ENCODE data around the gene MCC.

- TF ChIP-seq SP3 (tag by site-specific recombination; IDR thresholded peaks at IDR 0.05) (no peak), CTCF (tag by site-specific recombination; IDR thresholded peaks at IDR 0.05) (no peak), REST (tag by site-specific recombination; IDR thresholded peaks at IDR 0.05) (no peak), ZNF23 (tag by site-specific recombination; IDR thresholded peaks at IDR 0.05; ENCODE audit: borderline replicate concordance) (no peak), ZNF148 (tag by site-specific recombination; IDR thresholded peaks at IDR 0.05; ENCODE audit: borderline replicate concordance) (no peak), ZBTB44 (tag by site-specific recombination; IDR thresholded peaks at IDR 0.05) (no peak), ZBTB6 (tag by site-specific recombination; IDR thresholded peaks at IDR 0.05) (no peak), HOXA7 (CRISPR knock-in tag; IDR thresholded peaks at IDR 0.05; ENCODE audit: borderline replicate concordance) (no peak), ZNF214 (tag by site-specific recombination; IDR thresholded peaks at IDR 0.05; ENCODE audit: borderline replicate concordance) (no peak), ZBTB26 (tag by site-specific recombination; optimal IDR thresholded peaks at IDR 0.05) (no peak)
Measured at GRCh38 chr5:113243349-113243664, 244.9 kb downstream of the MCC start.
